Measurements from ENCODE around the gene MARS1.

DNA sequence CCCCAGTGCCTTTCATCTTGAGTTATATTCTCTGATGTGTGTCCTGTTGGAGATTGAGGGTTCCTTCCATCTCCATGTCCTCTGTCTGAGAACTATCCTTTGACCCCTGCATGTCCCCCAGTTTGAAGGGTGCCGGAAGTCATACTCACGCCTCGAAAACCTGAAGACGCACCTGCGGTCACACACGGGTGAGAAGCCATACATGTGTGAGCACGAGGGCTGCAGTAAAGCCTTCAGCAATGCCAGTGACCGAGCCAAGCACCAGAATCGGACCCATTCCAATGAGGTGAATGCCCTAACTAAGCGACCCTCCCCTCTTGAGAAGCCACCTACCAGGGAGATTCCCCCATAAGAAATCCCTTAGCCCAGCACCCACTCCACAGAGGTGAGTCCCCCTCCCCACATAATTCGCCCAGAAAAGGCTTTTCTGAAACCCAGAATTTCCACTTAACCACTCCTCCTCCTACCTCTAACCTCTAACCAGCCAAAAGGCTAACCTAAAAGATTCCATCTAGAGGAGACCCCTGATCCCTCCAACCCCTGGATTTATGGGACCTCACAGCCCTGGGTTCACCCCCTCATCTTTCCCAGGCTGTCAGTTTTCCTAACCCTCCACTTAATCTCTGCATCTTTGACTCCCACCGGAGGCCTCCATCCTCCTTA lies 20.5 kb upstream of the MARS1 start:
- no peak for TF ChIP-seq POLR2AphosphoS5 (IDR thresholded peaks at IDR 0.05; ENCODE audit: borderline replicate concordance, low read depth, low read length)
- no peak for TF ChIP-seq EZH2 (IDR thresholded peaks at IDR 0.05)

Data from SK-N-MC (cell line).